ENCODE measurements around the gene ASXL3. TPM values are rescaled to one million over a fixed set of nuclear protein-coding genes. Genes with fewer than 3 reads are reported as not detected.

The ASXL3 gene
- total RNA-seq, 1 experiment from 2014 or later, result not detected

DNA sequence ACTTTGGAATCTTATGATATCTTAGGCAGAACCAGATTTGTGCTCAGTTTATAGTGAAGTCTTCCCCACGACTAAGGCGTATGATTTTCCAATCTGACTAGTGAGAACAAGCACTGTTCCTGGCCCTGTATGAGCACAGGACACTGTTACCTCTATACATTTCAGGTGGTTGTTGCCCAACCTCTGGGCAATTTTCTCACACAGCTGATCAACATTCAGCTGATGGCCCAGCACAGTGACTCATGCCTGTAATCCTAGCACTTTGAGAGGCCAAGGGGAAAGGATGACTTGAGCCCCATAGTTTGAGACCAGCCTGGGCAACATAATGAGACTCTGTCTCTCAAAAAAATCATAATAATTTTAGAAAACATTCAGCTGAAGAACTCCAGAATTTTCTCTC is 119.5 kb downstream of the ASXL3 start:
- Histone ChIP-seq H3K4me2 (no peak overlapping the region), H3K79me2 (ENCODE audit: low read depth) (no peaks in the 10 kb centered on the region), H2AFZ (no peak overlapping the region), H3F3A (ENCODE audit: insufficient read depth, low read depth) (no peaks in the 10 kb centered on the region), H3K9me2 (ENCODE audit: insufficient read depth) (no peaks in the 10 kb centered on the region), H4K20me1 (ENCODE audit: insufficient read depth) (no peaks in the 10 kb centered on the region), H3K4me3 (no peak overlapping the region), H3K36me3 (ENCODE audit: low read depth) (no peaks in the 10 kb centered on the region), H3K9me3 (ENCODE audit: insufficient read depth, low read depth) (no peaks in the 10 kb centered on the region), H3K27me3 (ENCODE audit: insufficient read depth, low read depth) (no peaks in the 10 kb centered on the region), H3K4me1 (replicated peaks; ENCODE audit: insufficient read depth) (no peaks in the 10 kb centered on the region), H3K27ac (no peak overlapping the region)
- no peak for TF ChIP-seq CTCF (conservative IDR thresholded peaks at IDR 0.05)
- no peak for TF ChIP-seq EZH2 (IDR thresholded peaks at IDR 0.05; ENCODE audit: low read depth)
- CTCF ChIA-PET, result no interaction called here
- intact Hi-C loops (cut with micrococcal nuclease; ENCODE audit: unreplicated experiment), result no loop called here
- no peak for DNase-seq
- POLR2A ChIA-PET (ENCODE audit: unreplicated experiment), result no interaction called here
- no TSS peak for BruUV-seq (replicated peaks)

GRCh38 chr18:33699372-33699771 is 121.4 kb downstream of the ASXL3 start:
- ChIA-PET POLR2A (ENCODE audit: unreplicated experiment) (no interaction called here), CTCF (no interaction called here)
- Histone ChIP-seq H3K79me2 (ENCODE audit: low read depth) (no peaks in the 10 kb centered on the region), H3K9me3 (ENCODE audit: insufficient read depth, low read depth) (no peaks in the 10 kb centered on the region), H3K27ac (no peak overlapping the region), H3K4me3 (no peak overlapping the region), H3K9me2 (ENCODE audit: insufficient read depth) (no peaks in the 10 kb centered on the region), H3F3A (ENCODE audit: insufficient read depth, low read depth) (no peaks in the 10 kb centered on the region), H3K4me2 (no peak overlapping the region), H3K36me3 (ENCODE audit: low read depth) (no peaks in the 10 kb centered on the region), H3K4me1 (replicated peaks; ENCODE audit: insufficient read depth) (no peaks in the 10 kb centered on the region), H4K20me1 (ENCODE audit: insufficient read depth) (no peaks in the 10 kb centered on the region), H2AFZ (no peak overlapping the region), H3K27me3 (ENCODE audit: insufficient read depth, low read depth) (no peaks in the 10 kb centered on the region)
- no TSS peak for BruUV-seq (replicated peaks)
- no peak for DNase-seq
- TF ChIP-seq EZH2 (IDR thresholded peaks at IDR 0.05; ENCODE audit: low read depth), result no peak
- no peak for TF ChIP-seq CTCF (conservative IDR thresholded peaks at IDR 0.05)
- intact Hi-C loops (cut with micrococcal nuclease; ENCODE audit: unreplicated experiment), result no loop called here

- no peaks in the 10 kb centered on the region for H3K36me3 ChIP-seq (ENCODE audit: low read depth)
- H3K4me3 ChIP-seq, result no peak overlapping the region
- ChIA-PET CTCF (no interaction called here), POLR2A (ENCODE audit: unreplicated experiment) (no interaction called here)
- H3K9me2 ChIP-seq (ENCODE audit: insufficient read depth), result no peaks in the 10 kb centered on the region
- no peaks in the 10 kb centered on the region for H4K20me1 ChIP-seq (ENCODE audit: insufficient read depth)
- no peaks in the 10 kb centered on the region for H3F3A ChIP-seq (ENCODE audit: insufficient read depth, low read depth)
- H3K4me2 ChIP-seq, result no peak overlapping the region
- no peak overlapping the region for H3K27ac ChIP-seq
- H3K9me3 ChIP-seq (ENCODE audit: insufficient read depth, low read depth), result no peaks in the 10 kb centered on the region
- H2AFZ ChIP-seq, result no peak overlapping the region
- no TSS peak for BruUV-seq (replicated peaks)
- H3K27me3 ChIP-seq (ENCODE audit: insufficient read depth, low read depth), result no peaks in the 10 kb centered on the region
- TF ChIP-seq CTCF (conservative IDR thresholded peaks at IDR 0.05), result no peak
- TF ChIP-seq EZH2 (IDR thresholded peaks at IDR 0.05; ENCODE audit: low read depth), result no peak
- DNase-seq, result no peak
- no peaks in the 10 kb centered on the region for H3K79me2 ChIP-seq (ENCODE audit: low read depth)
- H3K4me1 ChIP-seq (replicated peaks; ENCODE audit: insufficient read depth), result no peaks in the 10 kb centered on the region
- intact Hi-C loops (cut with micrococcal nuclease; ENCODE audit: unreplicated experiment), result no loop called here
Measured at GRCh38 chr18:33700513-33700976, 122.5 kb downstream of the ASXL3 start.
